Smooth muscle cell (in vitro differentiated cells): Measurements from ENCODE around the gene HIP1. TPM values are rescaled to one million over a fixed set of nuclear protein-coding genes. Genes with fewer than 3 reads are reported as not detected.

Experiments used
- DNase-seq: peaks from one replicate; lab custom pipeline; 2025; ENCODE audit not compliant: unreplicated experiment; lab: John Stamatoyannopoulos, UW
- H2AFZ ChIP-seq: fragments of 200-600 bp; sonication (generic); 2 replicates; pipeline ENCODE4 v1.6.0; 2016; ENCODE audit warnings: antibody characterized with exemption, low read depth, mild to moderate bottlenecking
- H3F3A ChIP-seq: fragments of 200-600 bp; sonication (generic); 2 replicates; pipeline ENCODE4 v1.6.0; 2017; ENCODE audit warnings: antibody characterized with exemption, low read depth
- H3K27ac ChIP-seq: fragments of 200-600 bp; sonication (generic); 2 replicates; pipeline ENCODE4 v1.5.1; 2016; ENCODE audit warnings: low read depth, mild to moderate bottlenecking
- H3K27me3 ChIP-seq: fragments of 200-600 bp; sonication (generic); 2 replicates; pipeline ENCODE4 v1.6.1; 2016; ENCODE audit warnings: low read depth, mild to moderate bottlenecking
- H3K36me3 ChIP-seq: fragments of 200-600 bp; sonication (generic); 2 replicates; pipeline ENCODE4 v1.5.1; 2016; ENCODE audit warnings: low read depth
- H3K4me1 ChIP-seq: fragments of 200-600 bp; sonication (generic); 2 replicates; pipeline ENCODE4 v1.5.1; 2016; ENCODE audit warnings: low read depth
- H3K4me2 ChIP-seq: fragments of 200-600 bp; sonication (generic); 2 replicates; pipeline ENCODE4 v1.6.0; 2016; ENCODE audit warnings: mild to moderate bottlenecking
- H3K4me3 ChIP-seq: fragments of 200-600 bp; sonication (generic); 2 replicates; pipeline ENCODE4 v1.5.1; 2016; ENCODE audit warnings: mild to moderate bottlenecking
- H3K79me2 ChIP-seq: fragments of 200-600 bp; sonication (generic); 2 replicates; pipeline ENCODE4 v1.6.0; 2016; ENCODE audit warnings: low read depth, mild to moderate bottlenecking
- H3K9ac ChIP-seq: fragments of 200-600 bp; sonication (generic); 2 replicates; pipeline ENCODE4 v1.6.0; 2016; ENCODE audit warnings: low read depth
- H3K9me3 ChIP-seq: fragments of 200-600 bp; sonication (generic); replicated peaks from 2 replicates; pipeline ENCODE4 v1.5.1; 2016; ENCODE audit warnings: low read depth
- H4K20me1 ChIP-seq: fragments of 200-600 bp; sonication (generic); 2 replicates; pipeline ENCODE4 v1.6.0; 2016; ENCODE audit warnings: low read depth
- WGBS: methylation state at CpG from one replicate; pipeline ENCODE4 v1.1.7; 2016; ENCODE audit warnings: low lambda C conversion rate; 5-methylcytosine and 5-hydroxymethylcytosine counted together
- polyA plus RNA-seq: library from polyadenylated mRNA; unstranded; fragments of >200 nt; fragmentation: Nextera tagmentation; extraction: Ambion mirVana; gene quantifications from 2 replicates; pipeline ENCODE4 v1.2.1, GENCODE V29; 2016
- total RNA-seq: library from RNA; depleted of rRNA; stranded (reverse); fragments of >200 nt; gene quantifications from 2 replicates; pipeline ENCODE4 v1.2.3, GENCODE V29; 2014
- TF ChIP-seq, protein P1 (sequence below): fragments of 200-600 bp; sonication (generic); IDR thresholded peaks from 2 replicates; pipeline ENCODE4 v1.5.1; 2017; ENCODE audit warnings: borderline replicate concordance, mild to moderate bottlenecking, antibody characterized with exemption; ENCODE audit not compliant: insufficient read depth, poor library complexity, severe bottlenecking

The HIP1 gene
- total and polyA plus RNA-seq, 2 experiments from 2014 or later, result 4.7 to 8.4 TPM

DNA sequence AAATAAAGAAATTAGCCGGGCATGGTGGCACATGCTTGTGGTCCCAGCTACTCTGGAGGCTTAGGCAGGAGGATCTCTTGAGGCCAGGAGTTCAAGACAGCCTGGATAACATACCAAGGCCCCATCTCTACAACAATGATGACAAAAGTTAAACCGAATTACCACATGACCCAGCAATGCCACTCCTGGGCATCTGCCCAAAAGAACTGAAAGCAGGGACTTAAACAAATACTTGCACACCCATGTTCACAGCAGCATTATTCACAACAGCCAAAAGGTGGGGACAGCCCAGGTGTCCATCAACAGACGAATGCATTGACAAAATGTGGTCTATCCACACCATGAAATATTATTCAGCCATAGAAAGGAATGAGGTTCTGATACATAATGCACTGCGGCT lies 83.9 kb downstream of the HIP1 start:
- TF ChIP-seq, protein P1, sequence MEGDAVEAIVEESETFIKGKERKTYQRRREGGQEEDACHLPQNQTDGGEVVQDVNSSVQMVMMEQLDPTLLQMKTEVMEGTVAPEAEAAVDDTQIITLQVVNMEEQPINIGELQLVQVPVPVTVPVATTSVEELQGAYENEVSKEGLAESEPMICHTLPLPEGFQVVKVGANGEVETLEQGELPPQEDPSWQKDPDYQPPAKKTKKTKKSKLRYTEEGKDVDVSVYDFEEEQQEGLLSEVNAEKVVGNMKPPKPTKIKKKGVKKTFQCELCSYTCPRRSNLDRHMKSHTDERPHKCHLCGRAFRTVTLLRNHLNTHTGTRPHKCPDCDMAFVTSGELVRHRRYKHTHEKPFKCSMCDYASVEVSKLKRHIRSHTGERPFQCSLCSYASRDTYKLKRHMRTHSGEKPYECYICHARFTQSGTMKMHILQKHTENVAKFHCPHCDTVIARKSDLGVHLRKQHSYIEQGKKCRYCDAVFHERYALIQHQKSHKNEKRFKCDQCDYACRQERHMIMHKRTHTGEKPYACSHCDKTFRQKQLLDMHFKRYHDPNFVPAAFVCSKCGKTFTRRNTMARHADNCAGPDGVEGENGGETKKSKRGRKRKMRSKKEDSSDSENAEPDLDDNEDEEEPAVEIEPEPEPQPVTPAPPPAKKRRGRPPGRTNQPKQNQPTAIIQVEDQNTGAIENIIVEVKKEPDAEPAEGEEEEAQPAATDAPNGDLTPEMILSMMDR, result no peak
- H3K4me3 ChIP-seq, result no peak overlapping the region
- no peaks in the 10 kb centered on the region for H3K27me3 ChIP-seq
- H3K79me2 ChIP-seq, result no peaks in the 10 kb centered on the region
- 95% methylated on average over 4 of the region's 4 CpGs for WGBS
- H3K4me1 ChIP-seq, result no peaks in the 10 kb centered on the region
- H3F3A ChIP-seq, result no peaks in the 10 kb centered on the region
- H3K9ac ChIP-seq, result no peak overlapping the region
- no peak overlapping the region for H3K27ac ChIP-seq
- no peak for DNase-seq
- H3K9me3 ChIP-seq, result no peaks in the 10 kb centered on the region
- H4K20me1 ChIP-seq, result no peaks in the 10 kb centered on the region
- H3K4me2 ChIP-seq, result no peak overlapping the region
- H3K36me3 ChIP-seq, result no peaks in the 10 kb centered on the region
- H2AFZ ChIP-seq, result no peak overlapping the region

DNA sequence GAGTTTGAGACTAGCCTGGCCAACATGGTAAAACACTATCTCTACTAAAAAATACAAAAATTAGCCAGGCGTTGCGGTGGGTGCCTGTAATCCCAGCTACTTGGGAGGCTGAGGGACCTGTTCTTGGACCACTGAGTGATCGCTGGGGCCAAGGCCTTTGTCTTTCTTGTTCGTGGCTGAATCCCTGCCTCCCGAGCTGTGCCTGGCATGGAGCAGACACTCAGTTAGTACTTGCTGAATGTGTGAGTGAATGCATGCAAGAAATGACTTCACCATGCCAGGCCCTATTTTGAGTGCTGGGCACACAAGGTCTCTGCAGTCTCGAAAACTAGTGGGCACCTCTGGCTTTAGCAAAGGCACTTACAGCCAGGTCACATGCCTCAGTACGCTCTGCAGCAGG lies 85.1 kb downstream of the HIP1 start:
- Histone ChIP-seq H3K4me1 (peaks cover 5% of the 10 kb centered on the region), H3K4me3 (no peak overlapping the region), H3K9me3 (no peaks in the 10 kb centered on the region), H4K20me1 (no peaks in the 10 kb centered on the region), H3F3A (no peaks in the 10 kb centered on the region), H3K9ac (no peak overlapping the region), H3K36me3 (no peaks in the 10 kb centered on the region), H3K4me2 (no peak overlapping the region), H3K79me2 (no peaks in the 10 kb centered on the region), H3K27ac (no peak overlapping the region), H3K27me3 (no peaks in the 10 kb centered on the region), H2AFZ (no peak overlapping the region)
- 90% methylated on average over 7 of the region's 7 CpGs for WGBS
- TF ChIP-seq, protein P1, result no peak
- no peak for DNase-seq

- Histone ChIP-seq H3K4me3 (no peak overlapping the region), H2AFZ (no peak overlapping the region), H3K9me3 (no peaks in the 10 kb centered on the region), H4K20me1 (no peaks in the 10 kb centered on the region), H3K27me3 (no peaks in the 10 kb centered on the region), H3K27ac (no peak overlapping the region), H3K79me2 (no peaks in the 10 kb centered on the region), H3F3A (no peaks in the 10 kb centered on the region), H3K9ac (no peak overlapping the region), H3K36me3 (no peaks in the 10 kb centered on the region), H3K4me1 (peaks cover 5% of the 10 kb centered on the region), H3K4me2 (no peak overlapping the region)
- WGBS, result 83% methylated on average over 1 of the region's 1 CpG
- DNase-seq, result no peak
- TF ChIP-seq, protein P1, result no peak
Observed at GRCh38 chr7:75652788-75653187, 86.0 kb downstream of the HIP1 start.

DNA sequence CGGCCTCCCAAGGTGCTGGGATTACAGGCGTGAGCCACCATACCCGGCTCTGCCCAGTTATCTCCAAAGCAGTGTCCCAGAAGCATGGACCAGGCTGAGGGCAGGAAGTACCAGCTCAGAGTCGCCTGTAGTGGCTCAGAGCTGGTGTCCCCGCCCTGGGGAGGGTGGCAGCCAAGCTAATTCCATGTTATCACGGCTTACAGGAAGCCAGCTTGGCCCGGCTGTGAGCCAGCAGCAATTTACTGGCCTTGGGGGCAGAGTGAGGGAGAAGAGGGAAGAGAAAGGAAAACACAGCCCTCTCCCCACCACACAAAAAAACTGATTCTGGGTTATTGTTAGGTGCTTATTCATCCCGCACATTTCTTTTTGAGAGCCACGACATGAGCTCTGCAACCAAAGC lies 88.1 kb downstream of the HIP1 start:
- Histone ChIP-seq H4K20me1 (no peaks in the 10 kb centered on the region), H3K4me2 (no peak overlapping the region), H3K4me3 (no peak overlapping the region), H3K4me1 (peaks cover 5% of the 10 kb centered on the region), H3K27ac (no peak overlapping the region), H3K27me3 (no peaks in the 10 kb centered on the region), H3K9ac (no peak overlapping the region), H2AFZ (no peak overlapping the region), H3K79me2 (no peaks in the 10 kb centered on the region), H3K36me3 (no peaks in the 10 kb centered on the region), H3F3A (no peaks in the 10 kb centered on the region), H3K9me3 (no peaks in the 10 kb centered on the region)
- 36% methylated on average over 9 of the region's 9 CpGs for WGBS
- TF ChIP-seq, protein P1, result no peak
- no peak for DNase-seq
